T-cell (primary cell): Measurements from ENCODE around the gene GCLC. TPM values are rescaled to one million over a fixed set of nuclear protein-coding genes. Genes with fewer than 3 reads are reported as not detected.
A peak's percentile ranks its signal among the peaks of the same experiment; 100 is the strongest.
"Not testable (repeated sequence)": the region's sequence is repeated elsewhere in the genome, so short reads cannot be mapped to it uniquely, and the experiment has no call there.

Experiments used
- ATAC-seq, 4 experiments: fragments of 200-7000 bp in 3 of 4; fragments of 150-1000 bp in 1 of 4; cut with Tn5 transposase; replicated peaks in 1 of 4; 1 replicate in 3 of 4; 2 replicates in 1 of 4; pipeline ENCODE4 v1.10.0; 2021; ENCODE audit warnings: moderate library complexity in 3 of 4, mild to moderate bottlenecking in 2 of 4, moderate number of reproducible peaks in 1 of 4
- CTCF ChIA-PET, 2 donors: fragments of 300-600 bp; sonication (Branson Sonifier 250); formaldehyde crosslinking; loops; one replicate each; lab custom pipeline; 2022; ENCODE audit warnings: antibody characterized with exemption in 2 of 2; lab: Charles Lee
- POLR2A ChIA-PET, 2 donors: fragments of 300-600 bp; sonication (Branson Sonifier 250); formaldehyde crosslinking; loops; one replicate each; lab custom pipeline; 2022; ENCODE audit warnings: antibody characterized with exemption in 2 of 2; lab: Charles Lee
- DNase-seq, 35 experiments: peaks; one replicate each; pipeline versions ENCODE4 v3.0.0 to v3.0.0-alpha.2; 2013 to 2023
- H3K27ac ChIP-seq: one replicate; pipeline ENCODE4 v1.5.1; 2013; ENCODE audit warnings: low read length
- H3K27me3 ChIP-seq, 2 experiments: replicated peaks in 1 of 2; 1 replicate in 1 of 2; 2 replicates in 1 of 2; pipeline versions ENCODE4 v1.6.1 to v1.7.0; 2013; ENCODE audit warnings: low read length in 1 of 2, mixed read lengths in 1 of 2; ENCODE audit not compliant: control insufficient read depth in 2 of 2, insufficient read depth in 2 of 2; ENCODE audit errors: extremely low read depth in 1 of 2
- H3K36me3 ChIP-seq, 2 donors: 1 replicate in 1 of 2; 2 replicates in 1 of 2; pipeline versions ENCODE4 v1.6.1 to v1.7.0; 2013; ENCODE audit warnings: low read length in 1 of 2; ENCODE audit not compliant: control insufficient read depth in 2 of 2, insufficient read depth in 1 of 2; ENCODE audit errors: extremely low read depth in 1 of 2
- H3K4me1 ChIP-seq, 2 experiments: 1 replicate in 1 of 2; 2 replicates in 1 of 2; pipeline versions ENCODE4 v1.6.1 to v1.7.0; 2013; ENCODE audit warnings: low read length in 2 of 2, mixed read lengths in 1 of 2; ENCODE audit not compliant: insufficient read depth in 2 of 2, control insufficient read depth in 1 of 2; ENCODE audit errors: extremely low read depth in 1 of 2
- H3K4me3 ChIP-seq, 2 donors: 1 replicate in 1 of 2; 2 replicates in 1 of 2; pipeline versions ENCODE4 v1.5.1 to v1.7.0; 2013; ENCODE audit warnings: mild to moderate bottlenecking in 2 of 2, low read length in 1 of 2, moderate library complexity in 1 of 2; ENCODE audit not compliant: control insufficient read depth in 1 of 2; ENCODE audit errors: extremely low read depth in 1 of 2
- H3K9me3 ChIP-seq: 2 replicates; pipeline ENCODE4 v1.7.0; 2013
- H3K27ac Mint-ChIP-seq, 2 donors: one replicate each; pipeline ENCODE4 v1.8.0; 2020 to 2021; ENCODE audit warnings: mild to moderate bottlenecking in 2 of 2, mixed read lengths in 2 of 2
- H3K27me3 Mint-ChIP-seq, 2 donors: one replicate each; pipeline ENCODE4 v1.8.0; 2021 to 2022; ENCODE audit warnings: mixed read lengths in 2 of 2
- H3K36me3 Mint-ChIP-seq: one replicate; pipeline ENCODE4 v1.8.0; 2021; ENCODE audit warnings: mixed read lengths
- H3K4me1 Mint-ChIP-seq, 3 donors: one replicate each; pipeline ENCODE4 v1.8.0; 2020 to 2022; ENCODE audit warnings: mixed read lengths in 3 of 3, mild to moderate bottlenecking in 1 of 3
- H3K4me3 Mint-ChIP-seq, 3 donors: one replicate each; pipeline ENCODE4 v1.8.0; 2020 to 2022; ENCODE audit warnings: mild to moderate bottlenecking in 3 of 3, mixed read lengths in 3 of 3, moderate library complexity in 3 of 3
- H3K9me3 Mint-ChIP-seq, 3 donors: one replicate each; pipeline ENCODE4 v1.8.0; 2020 to 2022; ENCODE audit warnings: mixed read lengths in 3 of 3
- WGBS: methylation state at CpG from one replicate; pipeline ENCODE4 v1.1.5; 2013; ENCODE audit warnings: missing lambda C conversion rate; ENCODE audit not compliant: insufficient coverage; 5-methylcytosine and 5-hydroxymethylcytosine counted together
- total RNA-seq, 35 experiments: library from RNA in 6 of 35; stranded (reverse) in 6 of 35; fragments of 120-200 nt in 1 of 35; gene quantifications; one replicate each; pipeline versions ENCODE4 v1.2.1 to v1.2.4 and lab custom pipeline; 2013 to 2026

The GCLC gene
- total RNA-seq, 5 donors from 2014 or later (not counting 1 experiment from before 2014, with no cell fraction given): 25.2 to 38.2 (median 33.6) TPM

GRCh38 chr6:53579338-53579737, 34.4 kb upstream of the GCLC start:
- Mint-ChIP-seq H3K27ac (peak overlapping the region in 1 of 2 donors; percentile 16), H3K4me1 (no peaks in the 10 kb centered on the region), H3K36me3 (no peaks in the 10 kb centered on the region), H3K27me3 (no peaks in the 10 kb centered on the region), H3K4me3 (no peak overlapping the region), H3K9me3 (no peaks in the 10 kb centered on the region)
- H3K27me3 ChIP-seq: no peaks in the 10 kb centered on the region
- H3K4me3 ChIP-seq: no peak overlapping the region
- no CpG with 5 or more reads among the region's 5 CpGs for whole genome bisulfite sequencing
- POLR2A ChIA-PET: no interaction called here
- no peaks in the 10 kb centered on the region for H3K36me3 ChIP-seq
- no peaks in the 10 kb centered on the region for H3K4me1 ChIP-seq
- CTCF ChIA-PET: no interaction called here
- H3K27ac ChIP-seq: no peak overlapping the region
- no peak for DNase-seq
- no peak for ATAC-seq
- H3K9me3 ChIP-seq: no peaks in the 10 kb centered on the region

GRCh38 chr6:53578371-53578770, 33.5 kb upstream of the GCLC start:
- Mint-ChIP-seq H3K4me1 (no peaks in the 10 kb centered on the region), H3K36me3 (no peaks in the 10 kb centered on the region), H3K27me3 (no peaks in the 10 kb centered on the region), H3K4me3 (no peak overlapping the region), H3K27ac (no peak overlapping the region), H3K9me3 (no peaks in the 10 kb centered on the region)
- ChIA-PET POLR2A (no interaction called here), CTCF (no interaction called here)
- DNase-seq: no peak
- Histone ChIP-seq H3K27ac (no peak overlapping the region), H3K27me3 (no peaks in the 10 kb centered on the region), H3K9me3 (no peaks in the 10 kb centered on the region), H3K4me1 (no peaks in the 10 kb centered on the region), H3K36me3 (no peaks in the 10 kb centered on the region), H3K4me3 (no peak overlapping the region)
- WGBS: 56% methylated on average over 4 of the region's 7 CpGs
- ATAC-seq: no peak

- no peaks in the 10 kb centered on the region for H3K36me3 Mint-ChIP-seq
- DNase-seq: no peak
- H3K4me1 ChIP-seq: no peaks in the 10 kb centered on the region
- WGBS: 79% methylated on average over 14 of the region's 14 CpGs
- H3K9me3 ChIP-seq: no peaks in the 10 kb centered on the region
- ChIA-PET POLR2A (no interaction called here), CTCF (no interaction called here)
- ATAC-seq: no peak
- H3K27ac ChIP-seq: no peak overlapping the region
- no peaks in the 10 kb centered on the region for H3K4me1 Mint-ChIP-seq
- H3K27me3 ChIP-seq: no peaks in the 10 kb centered on the region
- no peak overlapping the region for H3K4me3 Mint-ChIP-seq
- H3K9me3 Mint-ChIP-seq: no peaks in the 10 kb centered on the region
- no peaks in the 10 kb centered on the region for H3K27me3 Mint-ChIP-seq
- H3K4me3 ChIP-seq: no peak overlapping the region
- H3K36me3 ChIP-seq: no peaks in the 10 kb centered on the region
- no peak overlapping the region for H3K27ac Mint-ChIP-seq
Measured at GRCh38 chr6:53573299-53573698, 28.4 kb upstream of the GCLC start.

DNA sequence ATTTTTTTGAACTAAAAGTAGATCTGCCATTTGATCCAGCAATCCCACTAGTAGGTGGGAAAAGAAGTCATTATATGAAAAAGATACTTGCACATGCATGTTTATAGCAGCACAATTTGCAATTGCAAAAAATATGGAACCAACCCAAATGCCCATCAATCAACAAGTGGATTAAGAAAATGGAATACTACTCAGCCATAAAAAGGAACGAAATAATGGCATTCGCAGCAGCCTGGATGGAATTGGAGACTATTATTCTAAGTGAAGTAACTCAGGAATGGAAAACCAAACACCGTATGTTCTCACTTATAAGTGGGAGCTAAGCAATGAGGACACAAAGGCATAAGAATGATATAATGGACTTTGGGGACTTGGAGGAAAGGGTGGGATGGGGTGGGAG, 27.5 kb upstream of the GCLC start:
- H3K4me3 ChIP-seq, H3K4me1 Mint-ChIP-seq, H3K36me3 ChIP-seq, DNase-seq, H3K9me3 Mint-ChIP-seq, H3K27ac ChIP-seq, H3K36me3 Mint-ChIP-seq, CTCF ChIA-PET, H3K27me3 ChIP-seq, H3K4me1 ChIP-seq, H3K27ac Mint-ChIP-seq, H3K27me3 Mint-ChIP-seq, H3K4me3 Mint-ChIP-seq, POLR2A ChIA-PET, ATAC-seq, H3K9me3 ChIP-seq: not testable (repeated sequence)
- no CpG with 5 or more reads among the region's 3 CpGs for WGBS

GRCh38 chr6:53568776-53569616, 24.1 kb upstream of the GCLC start:
- Histone ChIP-seq H3K27ac (no peak overlapping the region), H3K4me1 (no peaks in the 10 kb centered on the region), H3K27me3 (no peaks in the 10 kb centered on the region), H3K9me3 (no peaks in the 10 kb centered on the region), H3K36me3 (no peaks in the 10 kb centered on the region), H3K4me3 (no peak overlapping the region)
- H3K27ac Mint-ChIP-seq: no peak overlapping the region
- CTCF ChIA-PET: interaction anchor here in 1 of 2 donors (0.5 kb wide), 1 partner anchor 17 kb away, joined by 12 read pairs; no protein-coding TSS in a partner anchor
- no peak overlapping the region for H3K4me3 Mint-ChIP-seq
- 92% methylated on average over 2 of the region's 2 CpGs for WGBS
- H3K27me3 Mint-ChIP-seq: peaks cover 4 to 22% of the 10 kb centered on the region in 2 donors
- no peaks in the 10 kb centered on the region for H3K9me3 Mint-ChIP-seq
- no peaks in the 10 kb centered on the region for H3K4me1 Mint-ChIP-seq
- no peaks in the 10 kb centered on the region for H3K36me3 Mint-ChIP-seq
- ATAC-seq (no peak), DNase-seq (no peak)
- POLR2A ChIA-PET: interaction anchor here in 1 of 2 donors (0.5 kb wide), 1 partner anchor 1321 kb away, joined by 3 read pairs; no protein-coding TSS in a partner anchor

- ChIA-PET POLR2A (interaction anchor here in 1 of 2 donors (0.5 to 0.6 kb wide), 2 partner anchors 354 to 379 kb away, joined by 3 to 5 read pairs; no protein-coding TSS in a partner anchor), CTCF (interaction anchor here in 1 of 2 donors (0.7 kb wide), 1 partner anchor 352 kb away, joined by 3 read pairs; no protein-coding TSS in a partner anchor)
- Mint-ChIP-seq H3K27me3 (peaks cover 8 to 22% of the 10 kb centered on the region in 2 donors), H3K36me3 (no peaks in the 10 kb centered on the region), H3K9me3 (no peaks in the 10 kb centered on the region), H3K4me3 (no peak overlapping the region), H3K27ac (no peak overlapping the region), H3K4me1 (no peaks in the 10 kb centered on the region)
- no peak overlapping the region for H3K27ac ChIP-seq
- H3K27me3 ChIP-seq: no peaks in the 10 kb centered on the region
- ATAC-seq (no peak), DNase-seq (no peak)
- 100% methylated on average over 1 of the region's 2 CpGs for WGBS
- no peaks in the 10 kb centered on the region for H3K9me3 ChIP-seq
- H3K4me1 ChIP-seq: no peaks in the 10 kb centered on the region
- no peak overlapping the region for H3K4me3 ChIP-seq
- H3K36me3 ChIP-seq: no peaks in the 10 kb centered on the region
Measured at GRCh38 chr6:53567701-53568100, 22.8 kb upstream of the GCLC start.
